Heart left ventricle (tissue), 16 donors: ENCODE results near the gene DRD1. TPM values are rescaled to one million over a fixed set of nuclear protein-coding genes. Genes with fewer than 3 reads are reported as not detected.

ENCODE experiments used
- ATAC-seq, 4 donors: fragments of 200-7000 bp; cut with Tn5 transposase; one replicate each; pipeline ENCODE4 v1.9.1; 2020 to 2022; ENCODE audit warnings: moderate library complexity in 4 of 4, mild to moderate bottlenecking in 3 of 4, moderate number of reproducible peaks in 1 of 4
- DNase-seq, 5 donors: peaks; one replicate each; pipeline ENCODE4 v3.0.0-alpha.2; 2020
- H3K27ac ChIP-seq, 12 donors: fragments of 200-600 bp; sonication (generic) in 4 of 12; one replicate each; pipeline versions ENCODE4 v1.5.0 to v1.8.0; 2016 to 2022; ENCODE audit warnings: mild to moderate bottlenecking in 2 of 12
- H3K27me3 ChIP-seq, 9 donors: fragments of 200-600 bp; sonication (generic) in 2 of 9; one replicate each; pipeline versions ENCODE4 v1.5.1 to v1.8.0; 2016 to 2022; ENCODE audit warnings: mild to moderate bottlenecking in 3 of 9
- H3K36me3 ChIP-seq, 9 donors: fragments of 200-600 bp; sonication (generic) in 2 of 9; one replicate each; pipeline versions ENCODE4 v1.5.0 to v1.8.0; 2018 to 2022; ENCODE audit warnings: mild to moderate bottlenecking in 2 of 9
- H3K4me1 ChIP-seq, 12 donors: fragments of 200-600 bp; sonication (generic) in 4 of 12; one replicate each; pipeline versions ENCODE4 v1.5.0 to v1.8.0; 2016 to 2022; ENCODE audit warnings: mild to moderate bottlenecking in 3 of 12
- H3K4me3 ChIP-seq, 12 donors: fragments of 200-600 bp; sonication (generic) in 4 of 12; one replicate each; pipeline versions ENCODE4 v1.5.0 to v1.8.0; 2017 to 2022; ENCODE audit warnings: mild to moderate bottlenecking in 9 of 12, moderate library complexity in 4 of 12
- H3K9me3 ChIP-seq, 12 donors: fragments of 200-600 bp; sonication (generic) in 4 of 12; one replicate each; pipeline versions ENCODE4 v1.5.0 to v1.8.0; 2016 to 2022; ENCODE audit warnings: mild to moderate bottlenecking in 1 of 12
- POLR2A ChIP-seq, 2 donors: fragments of 450-650 bp; IDR thresholded peaks; one replicate each; pipeline ENCODE4 v1.6.1; 2017; ENCODE audit warnings: antibody characterized with exemption in 2 of 2, mild to moderate bottlenecking in 2 of 2, moderate library complexity in 2 of 2
- WGBS, 4 donors: extraction: QIAGEN DNeasy Blood & Tissue Kit in 2 of 4; methylation state at CpG; one replicate each; pipeline versions ENCODE4 v1.1.5 to v1.1.7; 2013 to 2018; 5-methylcytosine and 5-hydroxymethylcytosine counted together
- intact Hi-C, 10 donors: fragments of 100-400 bp; cut with DNase I; formaldehyde crosslinking; loops; one replicate each; pipeline versions ENCODE4 v1.11.1 to v1.14.2; 2022
- polyA plus RNA-seq, 2 donors: library from polyadenylated mRNA; stranded (reverse); fragments of 200-250 nt; gene quantifications; one replicate each; pipeline ENCODE4 v1.2.3, GENCODE V29; 2013
- total RNA-seq, 9 donors: library from RNA; depleted of rRNA in 2 of 9; stranded (reverse); fragments of >200 nt in 2 of 9; fragmentation: NEBNext Ultra II Directional in 3 of 9; extraction: Animal tissue kit (Norgen Biotek cat#: 25700) in 3 of 9; gene quantifications; one replicate each; pipeline versions ENCODE4 v1.1.0 to v1.2.4, GENCODE V29; 2016 to 2023
- TF ChIP-seq, protein P1 (sequence below), 12 donors: fragments of 200-600 bp; sonication (generic) in 4 of 12; IDR thresholded peaks; one replicate each; pipeline versions ENCODE4 v1.5.0 to v1.8.0; 2018 to 2022; ENCODE audit warnings: antibody characterized with exemption in 12 of 12, mild to moderate bottlenecking in 5 of 12
- donor health status: ischemic (EF 13 %, LVEDD 7.1; RV severe dilation, severe dysfunction).
- donor health status: healthy with polysubstance abuse.
- donor health status: DM: no; HTN: yes; CAD: no.
- donor health status: DM: no; HTN: no; CAD: no.
- donor health status: ischemic (EF 25% LVEDD 6.9; RV normal size, moderate dysfunction).
- donor health status: ischemic (EF 25% LVEDD 5.7; RV mildly dilated, moderate dysfunction).
- donor health status: healthy.
- donor health status: DM: yes; HTN: yes; CAD: no.
- donor health status: ischemic (EF 35%, LVEDD 5.7; RV mildly dilated, moderate dysfunction).
- donor health status: nonischemic (EF 11% LVEDD 7.7; RV severe dilation, severe dysfunction).
- donor health status: DM: yes; HTN: yes; CAD: no.
- donor health status: PGD.
- donor health status: ischemic (EF 29% LVEDD 5.4; RV normal size, mild dysfunction).
- donor health status: nonischemic (EF 23%, LVEDD 6.1; RV moderate dilation, normal function).

The DRD1 gene
- total and polyA plus RNA-seq, 11 donors = 0.07 to 0.11 (median 0.10) TPM; not detected in 8

DNA sequence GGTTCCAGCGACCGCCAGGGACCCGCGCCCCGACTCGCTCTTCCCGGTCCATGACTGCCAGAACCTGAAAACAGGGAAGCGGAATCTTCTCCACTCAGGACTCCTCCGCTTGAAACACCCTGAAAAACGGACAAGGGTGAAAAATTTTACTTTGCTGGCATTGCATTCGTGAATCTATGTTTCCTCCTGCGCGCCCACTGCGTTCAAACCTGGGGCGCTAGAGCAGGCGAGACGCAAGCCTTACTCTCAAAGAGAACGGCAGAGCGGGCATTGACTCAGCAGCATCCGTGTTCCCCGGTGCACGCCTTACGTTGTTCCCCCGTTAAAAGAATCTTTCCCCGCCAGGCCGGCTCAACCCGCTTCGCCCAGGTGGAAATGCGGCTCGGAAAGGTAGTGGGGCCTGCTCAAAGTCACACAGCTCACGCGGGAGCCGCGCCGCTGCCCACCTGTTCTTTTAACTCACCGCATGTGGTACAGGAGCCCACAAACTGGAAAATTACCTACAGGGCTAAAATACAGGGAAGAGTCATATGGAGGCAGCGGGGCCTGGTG, 999 bp upstream of the DRD1 start:
- peaks cover 22 to 85% (median 52%) of the 10 kb centered on the region in 9 donors for H3K27me3 ChIP-seq
- no peak for DNase-seq
- H3K9me3 ChIP-seq = no peaks in the 10 kb centered on the region
- H3K36me3 ChIP-seq = no peaks in the 10 kb centered on the region
- 24 to 35% (median 24%) methylated on average over 33 to 37 of the region's 37 CpGs for WGBS, 4 donors
- H3K27ac ChIP-seq = no peak overlapping the region
- peaks cover 0 to 17% (median 4%) of the 10 kb centered on the region in 12 donors for H3K4me1 ChIP-seq
- peak overlapping the region in 7 of 12 donors; percentile 17 to 42 (median 37) for H3K4me3 ChIP-seq
- intact Hi-C loops = loop anchor here in 9 of 10 donors (1.0 to 5.0 kb wide), 3 partner anchors 493 to 494 kb away; no protein-coding TSS in a partner anchor
- no peak for ATAC-seq
- TF ChIP-seq, protein P1, sequence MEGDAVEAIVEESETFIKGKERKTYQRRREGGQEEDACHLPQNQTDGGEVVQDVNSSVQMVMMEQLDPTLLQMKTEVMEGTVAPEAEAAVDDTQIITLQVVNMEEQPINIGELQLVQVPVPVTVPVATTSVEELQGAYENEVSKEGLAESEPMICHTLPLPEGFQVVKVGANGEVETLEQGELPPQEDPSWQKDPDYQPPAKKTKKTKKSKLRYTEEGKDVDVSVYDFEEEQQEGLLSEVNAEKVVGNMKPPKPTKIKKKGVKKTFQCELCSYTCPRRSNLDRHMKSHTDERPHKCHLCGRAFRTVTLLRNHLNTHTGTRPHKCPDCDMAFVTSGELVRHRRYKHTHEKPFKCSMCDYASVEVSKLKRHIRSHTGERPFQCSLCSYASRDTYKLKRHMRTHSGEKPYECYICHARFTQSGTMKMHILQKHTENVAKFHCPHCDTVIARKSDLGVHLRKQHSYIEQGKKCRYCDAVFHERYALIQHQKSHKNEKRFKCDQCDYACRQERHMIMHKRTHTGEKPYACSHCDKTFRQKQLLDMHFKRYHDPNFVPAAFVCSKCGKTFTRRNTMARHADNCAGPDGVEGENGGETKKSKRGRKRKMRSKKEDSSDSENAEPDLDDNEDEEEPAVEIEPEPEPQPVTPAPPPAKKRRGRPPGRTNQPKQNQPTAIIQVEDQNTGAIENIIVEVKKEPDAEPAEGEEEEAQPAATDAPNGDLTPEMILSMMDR (IDR thresholded peaks at IDR 0.05) = peak in 2 of 12 donors; percentile 14 to 22
- no peak for TF ChIP-seq POLR2A (IDR thresholded peaks at IDR 0.05)

GRCh38 chr5:175443514-175444059, 395 bp downstream of the DRD1 start:
- TF ChIP-seq, protein P1 (IDR thresholded peaks at IDR 0.05) = no peak
- no peak for TF ChIP-seq POLR2A (IDR thresholded peaks at IDR 0.05)
- DNase-seq = no peak
- Histone ChIP-seq H3K4me3 (peak overlapping the region in 8 of 12 donors; percentile 17 to 42 (median 36)), H3K27me3 (peaks cover 22 to 90% (median 52%) of the 10 kb centered on the region in 9 donors), H3K4me1 (peaks cover 0 to 17% (median 4%) of the 10 kb centered on the region in 12 donors), H3K36me3 (no peaks in the 10 kb centered on the region), H3K9me3 (no peaks in the 10 kb centered on the region), H3K27ac (no peak overlapping the region)
- ATAC-seq = no peak
- WGBS, 4 donors = 3 to 8% (median 6%) methylated on average over 20 to 29 of the region's 29 CpGs
- intact Hi-C loops = loop anchor here in 8 of 10 donors (1.0 to 5.0 kb wide), 3 partner anchors 491 to 493 kb away; no protein-coding TSS in a partner anchor

- H3K27me3 ChIP-seq = peaks cover 2 to 63% (median 17%) of the 10 kb centered on the region in 9 donors
- no peak overlapping the region for H3K4me3 ChIP-seq
- WGBS, 4 donors = 67 to 89% (median 75%) methylated on average over 3 of the region's 3 CpGs
Observed at GRCh38 chr5:175438234-175438857, 5.6 kb downstream of the DRD1 start.

More at GRCh38 chr5:175438234-175438857, 5.6 kb downstream of the DRD1 start:
- no peaks in the 10 kb centered on the region for H3K9me3 ChIP-seq
- no peaks in the 10 kb centered on the region for H3K4me1 ChIP-seq
- TF ChIP-seq, protein P1 (IDR thresholded peaks at IDR 0.05) = no peak
- no peak for TF ChIP-seq POLR2A (IDR thresholded peaks at IDR 0.05)
- intact Hi-C loops = no loop called here
- no peaks in the 10 kb centered on the region for H3K36me3 ChIP-seq
- DNase-seq (no peak), ATAC-seq (no peak)
- no peak overlapping the region for H3K27ac ChIP-seq
